MM.1S (cell line): ENCODE data around the gene PDXK.

Source experiments
- EZH2 ChIP-seq: fragments of 300-600 bp; sonication (generic); optimal IDR thresholded peaks from 2 replicates; pipeline ENCODE3; 2017; ENCODE audit warnings: low read depth, mild to moderate bottlenecking, antibody characterized with exemption, low read length, mixed read lengths
- EZH2phosphoT487 ChIP-seq: fragments of 300-600 bp; sonication (generic); IDR thresholded peaks from 2 replicates; pipeline ENCODE4 v1.6.1; 2018; ENCODE audit warnings: antibody characterized with exemption, low read length
- TF ChIP-seq, protein P1 (sequence below): fragments of 300-600 bp; sonication (generic); IDR thresholded peaks from 2 replicates; pipeline ENCODE4 v1.5.1; 2016; ENCODE audit warnings: antibody characterized with exemption, low read length, mixed read lengths

- TF ChIP-seq, protein P1, sequence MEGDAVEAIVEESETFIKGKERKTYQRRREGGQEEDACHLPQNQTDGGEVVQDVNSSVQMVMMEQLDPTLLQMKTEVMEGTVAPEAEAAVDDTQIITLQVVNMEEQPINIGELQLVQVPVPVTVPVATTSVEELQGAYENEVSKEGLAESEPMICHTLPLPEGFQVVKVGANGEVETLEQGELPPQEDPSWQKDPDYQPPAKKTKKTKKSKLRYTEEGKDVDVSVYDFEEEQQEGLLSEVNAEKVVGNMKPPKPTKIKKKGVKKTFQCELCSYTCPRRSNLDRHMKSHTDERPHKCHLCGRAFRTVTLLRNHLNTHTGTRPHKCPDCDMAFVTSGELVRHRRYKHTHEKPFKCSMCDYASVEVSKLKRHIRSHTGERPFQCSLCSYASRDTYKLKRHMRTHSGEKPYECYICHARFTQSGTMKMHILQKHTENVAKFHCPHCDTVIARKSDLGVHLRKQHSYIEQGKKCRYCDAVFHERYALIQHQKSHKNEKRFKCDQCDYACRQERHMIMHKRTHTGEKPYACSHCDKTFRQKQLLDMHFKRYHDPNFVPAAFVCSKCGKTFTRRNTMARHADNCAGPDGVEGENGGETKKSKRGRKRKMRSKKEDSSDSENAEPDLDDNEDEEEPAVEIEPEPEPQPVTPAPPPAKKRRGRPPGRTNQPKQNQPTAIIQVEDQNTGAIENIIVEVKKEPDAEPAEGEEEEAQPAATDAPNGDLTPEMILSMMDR = no peak
- TF ChIP-seq EZH2 (no peak), EZH2phosphoT487 (no peak)
Measured at GRCh38 chr21:43802713-43803313, 83.9 kb downstream of the PDXK start.
